CD14-positive monocyte (primary cell): Measurements from ENCODE around the gene CAMTA1. TPM values are rescaled to one million over a fixed set of nuclear protein-coding genes. Genes with fewer than 3 reads are reported as not detected.

ENCODE experiments used
- DNase-seq, 3 donors: peaks; one replicate each; pipeline ENCODE4 v3.0.0-alpha.2; 2011 to 2022
- H2AFZ ChIP-seq: 2 replicates; pipeline ENCODE4 v1.6.0; 2012; ENCODE audit warnings: mild to moderate bottlenecking, low read depth, low read length, inconsistent platforms; ENCODE audit not compliant: insufficient read depth, poor library complexity, severe bottlenecking
- H3K27ac ChIP-seq, 2 donors: 1 replicate in 1 of 2; 2 replicates in 1 of 2; pipeline ENCODE4 v1.5.1; 2012 to 2013; ENCODE audit warnings: low read length in 2 of 2, control low read depth in 1 of 2, inconsistent platforms in 1 of 2, low read depth in 1 of 2, mild to moderate bottlenecking in 1 of 2
- H3K27me3 ChIP-seq, 2 donors: one replicate each; pipeline versions ENCODE4 v1.6.0 to v1.6.1; 2011 to 2013; ENCODE audit warnings: low read length in 2 of 2; ENCODE audit not compliant: control insufficient read depth in 2 of 2, insufficient read depth in 2 of 2
- H3K36me3 ChIP-seq, 2 donors: replicated peaks in 1 of 2; 1 replicate in 1 of 2; 2 replicates in 1 of 2; pipeline versions ENCODE4 v1.5.1 to v1.6.1; 2012 to 2013; ENCODE audit warnings: low read length in 2 of 2, control low read depth in 1 of 2, inconsistent platforms in 1 of 2, mild to moderate bottlenecking in 1 of 2; ENCODE audit not compliant: insufficient read depth in 2 of 2, control insufficient read depth in 1 of 2
- H3K4me1 ChIP-seq, 2 donors: 1 replicate in 1 of 2; 2 replicates in 1 of 2; pipeline versions ENCODE4 v1.5.1 to v1.6.1; 2012 to 2013; ENCODE audit warnings: low read length in 2 of 2, control low read depth in 1 of 2, inconsistent platforms in 1 of 2, mild to moderate bottlenecking in 1 of 2, moderate library complexity in 1 of 2; ENCODE audit not compliant: insufficient read depth in 2 of 2, control insufficient read depth in 1 of 2
- H3K4me2 ChIP-seq: replicated peaks from 2 replicates; pipeline ENCODE3; 2012; ENCODE audit warnings: low read length, moderate library complexity, mild to moderate bottlenecking; ENCODE audit not compliant: poor library complexity, severe bottlenecking; ENCODE audit errors: extremely low read depth
- H3K4me3 ChIP-seq, 3 experiments: fragments of 200-600 bp in 1 of 3; sonication (generic) in 1 of 3; replicated peaks in 1 of 3; 1 replicate in 2 of 3; 2 replicates in 1 of 3; pipeline ENCODE4 v1.5.1; 2011 to 2013; ENCODE audit warnings: low read length in 3 of 3, mild to moderate bottlenecking in 3 of 3, control low read depth in 2 of 3, low read depth in 2 of 3, inconsistent platforms in 1 of 3, moderate library complexity in 1 of 3
- H3K79me2 ChIP-seq: 2 replicates; pipeline ENCODE4 v1.6.0; 2012; ENCODE audit warnings: mild to moderate bottlenecking, control low read depth, inconsistent platforms, low read length, moderate library complexity; ENCODE audit not compliant: insufficient read depth
- H3K9ac ChIP-seq: 2 replicates; pipeline ENCODE4 v1.6.0; 2017; ENCODE audit warnings: low read length, mild to moderate bottlenecking; ENCODE audit not compliant: insufficient read depth, poor library complexity, severe bottlenecking
- H3K9me3 ChIP-seq, 2 donors: replicated peaks in 1 of 2; 1 replicate in 1 of 2; 2 replicates in 1 of 2; pipeline versions ENCODE4 v1.5.1 to v1.6.1; 2012 to 2013; ENCODE audit warnings: low read length in 2 of 2, control low read depth in 1 of 2; ENCODE audit not compliant: control insufficient read depth in 1 of 2, insufficient read depth in 1 of 2
- H4K20me1 ChIP-seq: 2 replicates; pipeline ENCODE4 v1.6.0; 2012; ENCODE audit warnings: mild to moderate bottlenecking, low read length, control low read depth, moderate library complexity; ENCODE audit not compliant: insufficient read depth
- H3K27ac Mint-ChIP-seq, 7 donors: one replicate each; pipeline ENCODE4 v1.8.0; 2020; ENCODE audit warnings: mild to moderate bottlenecking in 7 of 7, mixed read lengths in 7 of 7, moderate library complexity in 6 of 7, inconsistent platforms in 2 of 7
- H3K27me3 Mint-ChIP-seq, 3 donors: one replicate each; pipeline ENCODE4 v1.8.0; 2021 to 2022; ENCODE audit warnings: low read depth in 3 of 3, mild to moderate bottlenecking in 3 of 3, mixed read lengths in 3 of 3, moderate library complexity in 3 of 3, inconsistent platforms in 1 of 3
- H3K36me3 Mint-ChIP-seq, 2 donors: one replicate each; pipeline ENCODE4 v1.8.0; 2020; ENCODE audit warnings: mixed read lengths in 2 of 2, inconsistent platforms in 1 of 2, mild to moderate bottlenecking in 1 of 2
- H3K4me1 Mint-ChIP-seq: one replicate; pipeline ENCODE4 v1.8.0; 2020; ENCODE audit warnings: mild to moderate bottlenecking, mixed read lengths
- H3K4me3 Mint-ChIP-seq, 2 donors: one replicate each; pipeline ENCODE4 v1.8.0; 2020; ENCODE audit warnings: mild to moderate bottlenecking in 2 of 2, mixed read lengths in 2 of 2, moderate library complexity in 1 of 2
- H3K9me3 Mint-ChIP-seq, 7 donors: one replicate each; pipeline ENCODE4 v1.8.0; 2020 to 2022; ENCODE audit warnings: mixed read lengths in 7 of 7, mild to moderate bottlenecking in 6 of 7, moderate library complexity in 6 of 7, inconsistent platforms in 2 of 7
- CTCF ChIP-seq: fragments of 200-600 bp; IDR thresholded peaks from one replicate; pipeline ENCODE4 v1.8.0; 2022; ENCODE audit warnings: antibody characterized with exemption, mild to moderate bottlenecking
- WGBS: methylation state at CpG from one replicate; pipeline ENCODE4 v1.1.5; 2013; ENCODE audit warnings: missing lambda C conversion rate; ENCODE audit not compliant: insufficient coverage; 5-methylcytosine and 5-hydroxymethylcytosine counted together
- intact Hi-C, 2 donors: fragments of 100-400 bp; cut with micrococcal nuclease; formaldehyde crosslinking; loops; one replicate each; pipeline versions ENCODE4 v1.15.0 to v1.15.1; 2023
- polyA plus RNA-seq, 3 donors: library from polyadenylated mRNA; depleted of rRNA in 1 of 3; unstranded in 2 of 3; stranded (reverse) in 1 of 3; fragments of 300-500 nt in 2 of 3; fragments of >200 nt in 1 of 3; fragmentation: Illumina TruSeq in 2 of 3; gene quantifications; 1 replicate in 2 of 3; 2 replicates in 1 of 3; pipeline ENCODE4 v1.2.3, GENCODE V29; 2012 to 2021

CAMTA1 gene
- polyA plus RNA-seq, 3 donors, result 52.0 to 89.6 (median 78.3) TPM

GRCh38 chr1:7636795-7637526, 851.7 kb downstream of the CAMTA1 start:
- no peak for DNase-seq
- no peak for TF ChIP-seq CTCF
- Histone ChIP-seq H3K4me2 (no peak overlapping the region), H3K4me3 (no peak overlapping the region), H3K9ac (no peak overlapping the region), H3K36me3 (no peaks in the 10 kb centered on the region), H2AFZ (no peak overlapping the region), H3K4me1 (no peaks in the 10 kb centered on the region), H3K79me2 (no peaks in the 10 kb centered on the region), H3K27me3 (peaks cover 0 to 6% of the 10 kb centered on the region in 2 donors), H3K27ac (no peak overlapping the region), H4K20me1 (no peaks in the 10 kb centered on the region), H3K9me3 (no peaks in the 10 kb centered on the region)
- H3K36me3 Mint-ChIP-seq, result no peaks in the 10 kb centered on the region
- no peaks in the 10 kb centered on the region for H3K4me1 Mint-ChIP-seq
- no peak overlapping the region for H3K27ac Mint-ChIP-seq
- no peaks in the 10 kb centered on the region for H3K9me3 Mint-ChIP-seq
- 93% methylated on average over 9 of the region's 16 CpGs for WGBS
- peaks cover 7 to 13% (median 8%) of the 10 kb centered on the region in 3 donors for H3K27me3 Mint-ChIP-seq
- no peak overlapping the region for H3K4me3 Mint-ChIP-seq
- intact Hi-C loops, result no loop called here

- 75% methylated on average over 4 of the region's 8 CpGs for WGBS
- H4K20me1 ChIP-seq, result no peaks in the 10 kb centered on the region
Measured at GRCh38 chr1:7638078-7638477, 852.8 kb downstream of the CAMTA1 start.

More at GRCh38 chr1:7638078-7638477, 852.8 kb downstream of the CAMTA1 start:
- intact Hi-C loops, result no loop called here
- Histone ChIP-seq H3K9ac (no peak overlapping the region), H3K9me3 (no peaks in the 10 kb centered on the region), H3K27me3 (no peaks in the 10 kb centered on the region), H2AFZ (no peak overlapping the region), H3K36me3 (no peaks in the 10 kb centered on the region), H3K79me2 (no peaks in the 10 kb centered on the region), H3K4me3 (no peak overlapping the region), H3K4me1 (no peaks in the 10 kb centered on the region), H3K27ac (no peak overlapping the region), H3K4me2 (no peak overlapping the region)
- H3K4me3 Mint-ChIP-seq, result no peak overlapping the region
- peak overlapping the region in 1 of 7 donors; percentile 2 for H3K27ac Mint-ChIP-seq
- no peak for DNase-seq
- TF ChIP-seq CTCF, result no peak
- no peaks in the 10 kb centered on the region for H3K4me1 Mint-ChIP-seq
- H3K27me3 Mint-ChIP-seq, result peaks cover 0 to 8% (median 2%) of the 10 kb centered on the region in 3 donors
- no peaks in the 10 kb centered on the region for H3K9me3 Mint-ChIP-seq
- H3K36me3 Mint-ChIP-seq, result no peaks in the 10 kb centered on the region
